Stimulated activated CD8-positive, alpha-beta memory T cell treated with anti-CD3 and anti-CD28 coated beads, Interleukin-12 subunit alpha, Interleukin-12 subunit beta, amount 100 ng/mL, for 1 hour (primary cell): Measurements from ENCODE around the gene IFT122.
"Not testable (repeated sequence)": the region's sequence is repeated elsewhere in the genome, so short reads cannot be mapped to it uniquely, and the experiment has no call there.

Experiments
- DNase-seq: peaks from one replicate; pipeline ENCODE4 v3.0.0-alpha.2; 2020; ENCODE audit warnings: low read depth

IFT122 gene

DNA sequence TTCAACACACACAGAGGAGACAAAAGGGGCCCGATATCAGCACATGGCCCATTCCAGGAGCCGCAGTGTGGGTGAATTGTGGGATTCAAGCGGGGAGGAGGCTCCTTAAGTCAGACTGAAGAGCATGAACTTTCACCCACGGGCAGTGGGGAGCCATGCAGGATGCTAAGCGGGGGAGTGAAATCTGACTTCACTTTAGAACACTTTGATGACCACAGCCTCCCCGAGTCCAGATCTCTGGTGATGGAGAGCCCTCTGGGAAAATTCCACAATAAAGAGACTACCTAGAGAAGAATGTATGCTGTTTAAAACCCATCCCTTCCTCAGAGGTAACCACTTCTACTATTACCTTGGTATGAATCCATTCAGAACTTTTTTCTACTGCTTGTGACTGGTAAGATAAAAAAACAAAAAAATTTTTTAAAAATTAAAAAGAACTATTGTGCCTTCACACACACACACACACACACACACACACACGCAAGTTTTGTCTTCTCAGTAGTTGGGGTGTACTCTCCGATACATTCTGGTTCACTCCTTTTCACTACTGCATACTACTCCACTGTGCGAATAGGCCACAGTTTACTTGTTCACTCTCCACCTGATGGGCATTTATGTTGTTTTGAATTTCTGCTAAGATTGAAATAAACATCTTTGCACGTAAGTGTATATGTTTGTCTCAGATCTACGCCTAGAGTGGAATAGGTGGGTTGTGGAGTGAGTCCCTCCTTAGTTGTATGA, 100.9 kb downstream of the IFT122 start:
- DNase-seq, result no peak

DNA sequence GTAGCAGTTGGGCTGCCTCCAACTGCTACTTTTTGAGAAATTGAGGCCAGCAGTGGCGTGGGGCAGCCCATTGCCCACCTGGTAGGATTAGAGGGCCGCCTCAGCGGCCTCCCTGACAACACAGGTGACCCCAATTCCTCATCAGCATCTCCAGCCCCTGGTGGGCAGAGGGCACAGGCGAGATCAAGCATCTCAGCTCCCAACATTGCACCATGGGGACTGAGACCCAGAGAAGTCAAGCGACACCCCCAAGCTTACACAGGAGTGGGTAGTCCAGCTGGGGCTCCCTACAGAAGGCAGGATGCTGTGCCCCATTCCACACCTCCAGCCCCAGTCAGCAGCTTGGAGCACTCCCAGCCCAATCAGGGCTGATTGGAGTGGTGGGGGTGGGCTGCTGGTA, 102.7 kb downstream of the IFT122 start:
- no peak for DNase-seq

DNA sequence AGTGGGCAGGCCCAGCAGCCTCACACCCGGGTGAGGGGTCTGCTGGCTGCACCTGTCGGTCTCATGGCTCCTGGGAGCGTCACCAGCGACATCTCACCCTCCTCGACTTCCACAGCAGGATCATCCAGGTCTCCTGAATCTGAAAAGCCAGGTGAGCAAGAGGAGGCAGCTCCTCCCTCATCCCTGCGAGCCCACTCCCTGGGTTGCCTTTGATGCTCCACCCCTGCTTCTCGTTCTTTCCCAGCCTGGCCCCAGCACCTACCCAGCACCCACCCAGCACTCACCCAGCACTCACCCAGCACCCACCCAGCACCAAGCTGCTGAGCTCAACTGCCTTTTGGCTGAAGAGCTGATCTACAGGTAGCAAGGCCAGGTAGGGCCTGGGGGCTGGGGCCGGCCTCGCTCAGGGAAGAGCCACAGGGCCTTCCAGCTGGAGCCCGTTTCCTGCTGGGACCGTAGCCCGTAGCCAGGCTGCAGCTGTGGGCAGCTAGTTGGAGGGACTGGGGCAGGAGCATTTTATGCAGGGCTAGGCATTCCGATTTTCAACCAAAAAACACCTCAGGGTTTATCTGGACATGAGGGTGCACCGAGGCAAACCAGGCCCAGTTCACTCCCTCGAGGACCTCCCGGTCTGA, 103.2 kb downstream of the IFT122 start, which contains the start of gene H1-8:
H1-8 (plus strand) TSS at position 20 of the 635 bp plus-strand sequence; CDS start at position 64, 44 bp downstream.
- DNase-seq, result no peak

DNA sequence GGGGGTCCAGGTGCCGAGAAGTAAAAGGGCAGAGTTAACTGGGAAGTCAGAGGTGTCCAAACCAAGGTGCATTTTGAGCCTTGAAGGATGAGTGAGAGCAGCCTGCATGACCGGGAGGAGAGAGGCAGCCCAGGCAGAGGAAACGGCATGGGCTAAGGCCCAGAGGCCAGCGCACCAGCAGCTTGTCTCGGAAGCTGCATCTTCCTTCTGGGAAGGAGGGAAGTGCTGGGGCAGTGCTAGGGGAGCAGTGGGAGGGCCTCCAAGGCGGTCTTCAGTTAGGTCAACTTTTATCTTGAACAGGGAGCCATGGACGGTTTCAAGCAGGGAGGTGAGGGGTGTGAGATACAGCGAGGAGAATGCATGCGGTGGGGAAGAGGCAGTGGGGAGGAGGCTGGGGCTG, 104.0 kb downstream of the IFT122 start:
- no peak for DNase-seq

DNA sequence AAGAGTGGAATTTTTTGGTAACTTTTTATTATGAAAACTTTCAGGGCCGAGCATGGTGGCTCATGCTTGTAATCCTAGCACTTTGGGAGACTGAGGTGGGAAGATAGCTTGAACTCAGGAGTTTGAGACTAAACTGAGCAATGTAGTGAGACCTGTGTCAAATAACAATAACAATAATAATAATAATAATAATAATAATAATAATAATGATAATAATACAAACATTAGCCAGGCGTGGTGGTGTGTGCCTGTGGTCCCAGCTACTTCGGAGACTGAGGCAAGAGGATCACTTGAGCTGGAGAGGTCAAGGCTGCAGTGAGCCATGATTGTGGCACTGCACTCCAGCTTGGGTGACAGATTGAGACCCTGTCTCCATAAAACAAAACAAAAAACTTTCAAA, 105.9 kb downstream of the IFT122 start:
- not testable (repeated sequence) for DNase-seq

DNA sequence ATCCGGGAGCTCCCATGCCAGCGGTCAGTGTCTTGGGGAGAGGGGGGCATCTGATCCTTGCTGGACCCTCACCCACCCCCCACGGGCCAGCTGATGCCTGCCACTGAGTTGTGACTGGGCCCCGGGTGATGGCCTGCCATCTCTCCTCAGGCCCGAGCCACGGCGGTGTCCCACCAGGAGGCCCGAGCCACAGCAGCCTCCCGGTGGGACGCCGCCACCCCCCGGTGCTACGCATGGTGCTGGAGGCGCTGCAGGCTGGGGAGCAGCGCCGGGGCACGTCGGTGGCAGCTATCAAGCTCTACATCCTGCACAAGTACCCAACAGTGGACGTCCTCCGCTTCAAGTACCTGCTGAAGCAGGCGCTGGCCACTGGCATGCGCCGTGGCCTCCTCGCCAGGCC, 107.2 kb downstream of the IFT122 start:
- DNase-seq, result no peak

DNA sequence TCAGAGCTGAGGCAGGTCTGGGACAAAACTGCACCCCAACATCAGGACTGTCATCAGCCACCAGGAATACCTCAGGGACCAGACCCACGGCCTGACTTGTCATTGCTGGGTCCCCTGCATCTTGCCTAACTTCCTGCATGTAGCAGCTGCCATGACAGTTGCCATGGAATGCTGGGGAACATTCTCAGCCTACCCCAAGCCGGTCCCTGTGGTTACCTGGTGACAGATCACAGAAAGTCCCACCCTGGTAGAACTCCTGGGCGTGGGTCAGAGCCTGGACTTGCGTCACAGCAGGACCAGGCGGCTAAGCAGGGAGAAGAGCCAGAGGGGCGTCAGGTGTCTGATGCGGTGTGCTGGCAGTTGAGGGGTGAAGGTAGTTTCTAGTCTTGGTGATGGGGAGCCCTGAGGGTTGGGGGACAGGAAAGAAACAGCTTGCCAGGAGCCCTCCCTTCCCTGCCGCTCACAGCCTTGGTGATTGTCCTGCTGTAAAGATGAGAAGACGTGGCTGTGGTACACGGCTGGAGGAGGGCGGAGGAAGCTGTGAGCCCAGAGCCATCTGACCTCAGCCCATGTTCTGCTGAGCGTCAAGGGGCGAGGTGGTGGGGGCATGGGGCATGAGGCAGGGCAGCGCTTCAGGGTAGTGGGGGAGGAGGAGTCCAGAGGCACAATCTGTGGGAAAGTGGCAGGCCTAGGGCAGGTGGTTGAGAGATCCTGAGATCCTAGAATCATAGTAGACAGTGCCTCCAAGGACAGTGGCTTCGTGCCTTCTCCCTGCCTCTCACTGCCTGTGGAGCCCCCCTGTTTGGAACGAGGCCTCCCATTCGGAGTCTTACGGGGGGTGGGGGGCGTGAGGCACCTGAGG, 108.3 kb downstream of the IFT122 start:
- no peak for DNase-seq

DNA sequence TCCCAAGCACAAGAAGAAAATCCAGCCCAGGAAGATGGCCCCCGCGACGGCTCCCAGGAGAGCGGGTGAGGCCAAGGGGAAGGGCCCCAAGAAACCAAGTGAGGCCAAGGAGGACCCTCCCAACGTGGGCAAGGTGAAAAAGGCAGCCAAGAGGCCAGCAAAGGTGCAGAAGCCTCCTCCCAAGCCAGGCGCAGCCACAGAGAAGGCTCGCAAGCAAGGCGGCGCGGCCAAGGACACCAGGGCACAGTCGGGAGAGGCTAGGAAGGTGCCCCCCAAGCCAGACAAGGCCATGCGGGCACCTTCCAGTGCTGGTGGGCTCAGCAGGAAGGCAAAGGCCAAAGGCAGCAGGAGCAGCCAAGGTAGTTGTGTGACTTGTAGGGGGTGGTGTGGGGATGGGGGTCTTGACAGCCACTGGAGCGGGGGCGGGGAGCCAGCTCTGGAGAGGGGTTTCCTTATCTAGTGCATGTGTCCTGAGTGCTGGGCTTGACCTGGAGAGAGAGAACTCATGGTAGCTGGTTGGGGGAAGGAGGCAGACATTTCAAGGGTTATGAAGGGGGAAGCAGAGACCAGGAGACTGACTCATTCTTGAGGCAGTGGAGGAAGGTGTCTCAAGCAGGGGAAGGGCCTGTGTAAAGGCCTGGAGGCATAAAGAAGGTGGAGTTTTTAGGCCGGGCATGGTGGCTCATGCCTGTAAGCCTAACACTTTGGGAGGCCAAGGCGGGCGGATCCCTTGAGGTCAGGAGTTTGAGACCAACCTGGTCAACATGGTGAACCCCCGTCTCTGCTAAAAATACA, 109.2 kb downstream of the IFT122 start:
- no peak for DNase-seq

DNA sequence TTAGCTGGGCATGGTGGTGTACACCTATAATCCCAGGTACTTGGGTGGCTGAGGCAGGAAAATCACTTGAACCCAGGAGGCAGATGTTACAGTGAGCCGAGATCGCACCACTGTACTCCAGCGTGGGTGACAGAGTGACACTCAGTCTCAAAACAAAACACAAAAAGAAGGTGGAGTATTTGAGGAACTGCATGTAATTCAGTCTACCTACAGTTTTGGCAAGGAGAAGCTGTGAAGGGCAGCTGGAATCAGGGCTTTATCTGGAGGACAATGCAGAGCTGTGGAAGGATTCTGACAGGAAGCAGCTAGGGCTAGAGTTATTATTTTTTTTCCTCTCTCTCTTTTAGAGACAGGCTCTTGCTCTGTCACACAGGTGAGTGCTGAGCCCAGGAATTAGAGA, 109.8 kb downstream of the IFT122 start:
- no peak for DNase-seq

DNA sequence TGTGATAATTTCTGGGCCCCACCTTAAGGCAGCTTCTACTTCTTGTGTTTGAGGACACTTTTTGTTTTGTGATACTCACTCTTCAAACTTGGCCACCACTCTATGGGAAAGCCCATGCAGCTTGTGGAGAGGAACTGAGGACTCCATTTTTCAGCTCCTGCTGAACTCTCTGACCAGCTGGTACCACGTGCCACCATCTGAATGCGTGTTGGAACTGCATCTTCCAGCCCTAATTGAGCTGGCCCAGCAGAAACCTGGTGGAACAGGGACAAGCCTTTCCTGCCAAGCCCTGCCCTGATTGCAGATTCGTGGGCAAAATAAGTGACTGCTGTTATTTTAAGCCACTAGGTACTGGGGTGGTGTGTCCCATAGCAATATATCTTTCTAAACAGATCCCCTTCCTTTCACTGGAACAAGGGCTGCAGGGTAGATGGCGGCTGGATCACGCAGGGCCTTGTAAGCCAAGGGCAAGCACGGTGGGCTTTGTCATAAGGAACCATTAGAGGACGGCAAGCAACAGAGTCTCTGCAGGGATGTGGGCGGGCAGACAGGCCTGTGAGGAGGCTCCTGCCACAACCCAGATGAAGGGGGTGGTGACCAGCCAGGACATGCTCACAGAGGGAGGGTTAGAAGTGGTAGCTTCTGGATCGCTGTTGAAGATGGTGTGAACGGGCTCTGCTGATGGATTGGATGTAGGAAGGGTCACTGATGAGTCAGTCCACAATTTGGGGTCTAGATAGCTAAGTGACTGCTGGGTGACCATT, 112.4 kb downstream of the IFT122 start:
- DNase-seq, result no peak

DNA sequence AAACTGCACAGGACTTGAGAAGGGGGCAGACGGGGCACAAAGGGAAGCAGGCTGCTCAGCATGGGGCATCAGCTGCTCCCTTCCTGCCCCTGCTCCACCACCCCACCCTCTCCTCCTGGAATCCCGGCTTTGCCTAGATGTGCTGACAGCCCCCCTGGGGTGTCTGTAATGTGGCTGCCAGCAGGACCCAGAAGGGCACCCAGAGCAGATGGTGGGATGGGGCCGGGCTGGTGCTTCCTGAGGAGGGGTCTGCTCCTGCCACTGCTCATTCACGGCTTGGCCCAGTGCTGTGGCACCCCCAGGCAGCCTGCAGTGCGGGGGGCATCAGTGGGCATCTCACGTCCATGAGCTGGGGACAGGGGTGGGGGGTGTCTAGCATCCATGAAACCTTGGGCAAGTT, 113.1 kb downstream of the IFT122 start:
- DNase-seq, result no peak

DNA sequence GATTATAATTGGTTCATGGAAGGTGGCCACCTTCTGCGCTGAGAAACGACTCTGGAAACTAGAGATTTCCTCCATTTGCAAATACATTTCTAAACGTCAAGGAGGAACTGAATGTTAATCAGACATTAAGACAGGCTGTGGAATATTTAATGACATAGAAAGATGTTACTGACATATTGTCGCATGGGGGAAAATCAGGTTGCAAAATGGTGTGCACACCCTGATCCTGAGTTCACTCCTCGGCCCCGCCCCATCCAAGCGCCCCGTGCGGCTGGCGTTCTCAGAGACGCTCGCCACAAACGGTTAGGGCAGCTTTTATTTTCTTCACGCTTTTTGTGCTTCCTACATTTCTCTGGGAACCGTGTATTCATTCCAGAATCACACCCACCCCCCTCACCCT, 113.7 kb downstream of the IFT122 start:
- no peak for DNase-seq

DNA sequence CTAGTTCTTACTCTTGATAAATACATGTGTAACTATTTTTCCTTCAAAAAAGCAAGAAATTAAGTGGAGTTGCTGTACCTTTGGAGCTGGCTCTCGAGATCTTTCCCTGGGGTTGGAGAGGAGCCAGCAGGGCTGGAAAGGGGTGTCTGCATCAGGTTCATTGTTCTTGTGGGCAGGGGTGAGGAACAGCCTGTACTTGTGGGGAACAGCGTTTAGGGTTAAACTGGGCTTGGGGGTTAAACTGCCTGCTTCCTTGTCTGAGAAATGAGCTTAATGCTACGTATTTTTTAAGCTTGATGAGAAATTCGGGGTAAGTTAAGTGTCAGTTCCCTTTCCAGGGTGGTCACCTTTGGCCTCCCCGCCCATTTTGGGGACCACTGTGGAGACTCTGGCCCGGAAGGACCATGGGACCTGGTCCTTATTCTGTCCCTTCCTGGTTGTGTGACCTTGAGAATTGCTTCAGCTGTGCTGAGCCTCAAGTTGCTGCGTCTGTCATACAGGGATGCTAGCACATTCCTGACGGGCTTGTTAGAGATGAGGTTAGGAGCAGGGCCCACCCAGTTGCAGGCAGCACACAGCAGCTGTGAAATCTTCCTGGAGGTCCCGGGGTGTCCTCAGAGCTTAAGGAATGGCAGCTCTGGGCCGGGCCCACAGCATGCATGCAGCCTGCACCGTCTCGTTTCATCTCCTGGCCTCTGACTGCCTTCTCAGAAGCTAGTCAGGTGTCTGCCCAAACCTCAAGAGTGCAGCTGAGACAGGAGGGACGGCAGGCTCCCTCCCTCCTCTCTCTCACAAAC, 114.5 kb downstream of the IFT122 start:
- no peak for DNase-seq

DNA sequence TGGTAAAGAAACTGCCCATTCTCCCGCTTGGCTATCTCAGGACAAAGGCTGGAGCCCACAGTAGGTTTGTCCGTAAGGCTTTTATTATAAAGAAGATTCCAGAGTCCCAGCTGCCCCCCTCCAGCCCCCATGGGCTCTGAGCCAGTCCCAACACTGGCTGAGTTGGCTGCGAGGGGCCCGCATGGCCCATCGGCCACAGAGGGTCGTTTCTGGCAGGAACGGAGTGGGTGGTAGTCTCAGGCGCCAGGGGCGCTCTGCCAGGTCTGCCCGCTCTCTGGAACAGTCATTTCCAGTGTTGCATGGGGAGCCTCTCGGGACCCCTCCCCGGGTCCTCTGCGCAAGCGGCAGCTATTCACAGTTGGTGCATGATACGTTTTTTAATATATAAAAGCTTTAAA, 115.1 kb downstream of the IFT122 start:
- no peak for DNase-seq

DNA sequence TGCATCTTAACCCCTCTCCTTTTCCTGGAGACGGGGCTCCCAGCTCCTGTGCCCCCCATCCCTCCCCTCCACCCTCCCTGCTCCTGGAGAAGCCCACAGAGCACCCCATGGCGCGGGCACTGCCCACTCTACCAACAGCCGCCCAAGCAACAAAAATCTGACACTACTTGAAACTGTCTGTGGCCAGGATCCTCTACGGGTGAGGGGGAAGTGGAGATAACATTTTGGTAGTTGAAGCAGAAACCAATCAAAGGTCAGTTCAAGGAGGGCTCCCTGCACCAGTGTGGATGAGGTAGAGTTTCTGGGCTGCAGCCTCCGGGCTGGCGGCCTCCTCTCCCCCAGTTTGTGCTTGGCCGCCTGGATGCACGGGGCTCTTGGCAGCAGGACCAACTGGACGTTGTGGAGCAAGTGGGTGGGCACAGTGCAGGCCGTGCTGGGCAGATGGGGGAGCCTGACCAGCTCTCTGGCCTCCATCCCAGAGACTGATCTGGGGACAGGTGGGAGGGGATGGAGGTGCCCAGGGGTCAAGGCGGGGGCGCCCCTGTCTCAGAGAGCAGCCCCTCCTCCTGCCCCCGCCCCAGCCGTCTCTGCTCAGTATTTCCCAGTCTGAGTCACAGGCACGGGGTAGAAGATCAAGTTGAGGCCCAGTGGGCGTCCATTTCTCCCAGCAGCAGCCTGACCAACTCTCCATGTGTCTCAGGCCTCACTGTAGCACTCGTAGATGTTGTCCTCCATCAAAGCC, 115.8 kb downstream of the IFT122 start:
- no peak for DNase-seq

DNA sequence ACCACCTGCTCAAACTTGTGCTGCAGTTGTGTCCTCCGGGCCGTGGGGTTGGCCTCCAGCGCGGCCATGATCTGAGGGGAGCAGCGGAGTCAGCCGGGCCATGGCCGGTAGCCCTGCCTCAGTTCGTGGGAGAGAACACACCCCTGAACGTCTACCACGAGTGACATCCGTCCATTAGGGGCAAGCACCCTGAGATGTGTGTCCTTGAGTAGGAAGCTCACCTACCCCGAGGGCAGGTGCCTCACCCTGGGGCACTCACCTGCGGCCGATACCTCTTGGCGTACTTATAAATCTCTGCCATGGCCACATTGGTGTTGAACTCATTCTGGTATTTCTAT, 116.3 kb downstream of the IFT122 start:
- DNase-seq, result no peak

DNA sequence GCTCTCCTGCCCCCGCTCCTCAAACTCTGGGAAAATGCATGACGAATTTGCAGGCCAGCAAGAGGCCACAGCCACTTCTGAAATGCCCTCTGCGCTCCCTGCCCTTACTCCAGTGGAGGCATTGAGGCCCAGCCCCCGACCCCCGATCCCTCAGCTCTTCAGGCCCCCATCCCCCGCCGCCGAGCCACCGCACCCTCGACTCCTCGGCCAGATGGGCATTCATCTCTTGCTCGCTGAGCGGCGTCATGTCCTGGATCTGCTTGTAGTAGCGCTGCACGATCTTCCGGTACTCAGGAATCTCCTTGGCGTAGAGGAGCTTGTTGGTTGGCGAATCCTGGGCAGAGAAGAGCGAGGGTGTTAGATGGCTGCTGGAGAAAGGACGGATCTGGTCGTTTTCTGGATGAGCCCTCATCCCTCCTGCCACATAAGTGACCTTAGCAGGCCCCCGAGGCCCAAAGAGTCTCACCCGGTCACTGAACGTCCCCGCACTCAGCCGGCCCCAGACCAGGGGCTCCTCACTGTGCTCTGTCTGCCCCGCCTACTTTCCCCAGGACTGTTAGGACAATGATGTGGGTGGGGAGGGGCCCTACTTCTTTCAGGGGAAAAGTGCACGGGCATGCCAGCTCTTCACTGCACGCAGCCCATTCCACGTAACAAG, 117.0 kb downstream of the IFT122 start:
- DNase-seq, result no peak

DNA sequence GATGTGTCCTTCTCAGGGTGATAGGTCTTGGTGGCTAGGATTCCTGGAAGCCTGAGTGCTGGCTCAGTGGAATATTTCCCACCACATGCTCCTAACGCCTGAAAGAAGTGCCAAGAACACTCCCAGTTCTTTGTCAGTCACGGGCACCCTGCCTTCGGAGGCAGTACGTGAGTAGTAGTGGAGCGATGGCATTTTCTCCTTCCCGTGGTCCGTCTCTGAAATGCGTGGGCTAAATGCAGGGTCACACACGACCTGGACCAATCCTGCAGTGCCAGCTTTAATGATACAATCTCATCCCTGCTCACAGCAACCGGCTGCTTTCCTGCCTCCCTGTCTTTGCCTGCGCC, 117.5 kb downstream of the IFT122 start:
- DNase-seq, result no peak

DNA sequence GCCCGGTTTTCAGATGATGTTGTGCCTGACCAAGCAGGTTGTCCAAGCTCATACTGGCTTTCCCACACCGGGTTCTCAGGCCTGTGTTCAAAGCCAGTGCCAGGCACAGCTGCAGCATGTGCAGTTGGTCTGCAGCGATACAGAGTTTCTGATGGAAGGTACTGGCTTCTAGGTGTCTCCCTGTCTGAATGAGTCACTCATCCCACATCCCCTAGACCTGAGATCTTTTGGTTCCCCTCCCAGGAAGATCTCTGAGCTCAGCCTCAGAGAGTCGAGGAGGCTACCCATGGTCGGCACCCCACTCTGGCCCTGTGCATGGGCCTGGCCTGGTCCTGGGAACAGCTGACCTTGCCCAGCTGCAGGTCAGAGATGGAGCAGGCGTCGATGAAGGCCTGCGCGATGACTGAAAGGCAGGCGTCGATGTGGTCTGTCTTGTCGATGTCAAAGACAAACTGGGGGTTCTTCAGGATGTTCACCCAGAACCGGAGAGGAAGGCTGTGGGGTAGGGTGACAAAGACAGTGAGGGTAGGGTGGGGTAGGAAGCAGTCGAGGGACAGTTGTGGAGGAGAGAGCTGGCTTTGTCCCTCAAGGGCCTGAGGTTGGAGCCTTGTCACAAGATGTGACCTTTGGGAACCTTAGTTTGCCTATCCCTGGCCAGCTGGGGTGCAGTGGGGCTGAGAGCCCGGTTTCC, 118.2 kb downstream of the IFT122 start:
- no peak for DNase-seq
